Airway epithelial cell (primary cell): ENCODE measurements around the gene ALG12. TPM values are rescaled to one million over a fixed set of nuclear protein-coding genes. Genes with fewer than 3 reads are reported as not detected.

Source experiments
- total RNA-seq: library from RNA; depleted of rRNA; stranded (reverse); fragments of >200 nt; gene quantifications from 2 replicates; pipeline ENCODE4 v1.2.3, GENCODE V29; 2015

ALG12 gene
- total RNA-seq = 16.9 and 23.2 TPM in 2 replicates

GRCh38 chr22:49917974-49918910 lies at the start of gene ALG12, which contains the start of gene CRELD2:
Gene ALG12, minus strand, starts transcription at chr22:49918438. Its CDS starts 4,673 bp downstream, at chr22:49913765.
Gene CRELD2, plus strand, starts transcription at chr22:49918634. Its CDS starts 136 bp downstream, at chr22:49918770.

GRCh38 chr22:49960159-49961004 lies 42.1 kb upstream of the ALG12 start, which contains the start of gene PIM3:
Gene PIM3, plus strand, starts transcription at chr22:49960772. Its CDS starts 176 bp downstream, at chr22:49960948.

GRCh38 chr22:49852898-49853894 lies 65.0 kb downstream of the ALG12 start, which contains the start of gene ZBED4:
Gene ZBED4, plus strand, starts transcription at chr22:49853844. Its CDS starts 29,819 bp downstream, at chr22:49883663.

Other genes starting within 250 kb of the ALG12 start
- 23.3 and 30.3 TPM in 2 replicates for gene BRD1, start 90.6 kb downstream of the ALG12 start, total RNA-seq
- gene ZBED4, start 64.6 kb downstream of the ALG12 start, total RNA-seq = 14.1 and 17.5 TPM in 2 replicates
- 53.0 and 79.7 TPM in 2 replicates for gene CRELD2, start 196 bp upstream of the ALG12 start, total RNA-seq
- 81.5 and 89.4 TPM in 2 replicates for gene PIM3, start 42.3 kb upstream of the ALG12 start, total RNA-seq
- not detected in 2 replicates for gene IL17REL, start 94.3 kb upstream of the ALG12 start, total RNA-seq
- gene TTLL8, start 139.9 kb upstream of the ALG12 start, total RNA-seq = not detected in 2 replicates
- gene MLC1, start 167.0 kb upstream of the ALG12 start, total RNA-seq = 0.37 TPM in 1 of 2 replicates, not detected in the other
- gene MOV10L1, start 171.6 kb upstream of the ALG12 start, total RNA-seq = 0.07 and 0.98 TPM in 2 replicates